Stimulated activated CD4-positive, alpha-beta T cell treated with anti-CD3 and anti-CD28 coated beads, TNF-alpha, amount 100 ng/mL, for 4 hours (primary cell): ENCODE results near the gene DCLK2.
"Not testable (repeated sequence)": the region's sequence is repeated elsewhere in the genome, so short reads cannot be mapped to it uniquely, and the experiment has no call there.

ENCODE experiments used
- DNase-seq, 3 experiments: peaks; one replicate each; pipeline ENCODE4 v3.0.0-alpha.2; 2020; ENCODE audit warnings: low read depth in 3 of 3

The DCLK2 gene

GRCh38 chr4:150152766-150153165 lies 74.5 kb downstream of the DCLK2 start:
- DNase-seq, result no peak

GRCh38 chr4:150155391-150155790 lies 77.1 kb downstream of the DCLK2 start:
- DNase-seq, result no peak

- DNase-seq, result no peak
Measured at GRCh38 chr4:150156543-150156942, 78.3 kb downstream of the DCLK2 start.

GRCh38 chr4:150158041-150158440 lies 79.8 kb downstream of the DCLK2 start:
- no peak for DNase-seq

GRCh38 chr4:150160473-150160872 lies 82.2 kb downstream of the DCLK2 start:
- DNase-seq, result no peak

- no peak for DNase-seq
Measured at GRCh38 chr4:150161109-150161508, 82.9 kb downstream of the DCLK2 start.

- not testable (repeated sequence) for DNase-seq
Measured at GRCh38 chr4:150162020-150162419, 83.8 kb downstream of the DCLK2 start.

GRCh38 chr4:150164055-150164454 lies 85.8 kb downstream of the DCLK2 start:
- no peak for DNase-seq

- DNase-seq, result no peak
Measured at GRCh38 chr4:150164956-150165629, 86.8 kb downstream of the DCLK2 start.

- DNase-seq, result no peak
Measured at GRCh38 chr4:150167054-150167453, 88.8 kb downstream of the DCLK2 start.

- DNase-seq, result no peak
Measured at GRCh38 chr4:150173432-150173861, 95.2 kb downstream of the DCLK2 start.

GRCh38 chr4:150173982-150174398 lies 95.7 kb downstream of the DCLK2 start:
- DNase-seq, result no peak

- no peak for DNase-seq
Measured at GRCh38 chr4:150176547-150176946, 98.3 kb downstream of the DCLK2 start.

- no peak for DNase-seq
Measured at GRCh38 chr4:150178161-150178560, 99.9 kb downstream of the DCLK2 start.

- DNase-seq, result no peak
Measured at GRCh38 chr4:150181536-150181935, 103.3 kb downstream of the DCLK2 start.

GRCh38 chr4:150182794-150183193 lies 104.5 kb downstream of the DCLK2 start:
- no peak for DNase-seq

GRCh38 chr4:150185033-150185432 lies 106.8 kb downstream of the DCLK2 start:
- not testable (repeated sequence) for DNase-seq

GRCh38 chr4:150192986-150193385 lies 114.7 kb downstream of the DCLK2 start:
- no peak for DNase-seq

- DNase-seq, result not testable (repeated sequence)
Measured at GRCh38 chr4:150197256-150197655, 119.0 kb downstream of the DCLK2 start.

GRCh38 chr4:150199056-150199455 lies 120.8 kb downstream of the DCLK2 start:
- DNase-seq, result no peak

GRCh38 chr4:150205016-150205415 lies 126.8 kb downstream of the DCLK2 start:
- no peak for DNase-seq

GRCh38 chr4:150206265-150206664 lies 128.0 kb downstream of the DCLK2 start:
- DNase-seq, result no peak

GRCh38 chr4:150206954-150207353 lies 128.7 kb downstream of the DCLK2 start:
- DNase-seq, result no peak

GRCh38 chr4:150207871-150208270 lies 129.6 kb downstream of the DCLK2 start:
- no peak for DNase-seq
